GM19193 (cell line): ENCODE data around the gene PTPRJ.

Experiments
- POLR2A ChIP-seq: IDR thresholded peaks from 4 replicates; pipeline ENCODE4 v1.6.1; 2011; ENCODE audit not compliant: insufficient read depth, insufficient read length; ENCODE audit errors: extremely low read depth

Gene PTPRJ

GRCh38 chr11:48079596-48079995, 99.2 kb downstream of the PTPRJ start:
- no peak for TF ChIP-seq POLR2A

DNA sequence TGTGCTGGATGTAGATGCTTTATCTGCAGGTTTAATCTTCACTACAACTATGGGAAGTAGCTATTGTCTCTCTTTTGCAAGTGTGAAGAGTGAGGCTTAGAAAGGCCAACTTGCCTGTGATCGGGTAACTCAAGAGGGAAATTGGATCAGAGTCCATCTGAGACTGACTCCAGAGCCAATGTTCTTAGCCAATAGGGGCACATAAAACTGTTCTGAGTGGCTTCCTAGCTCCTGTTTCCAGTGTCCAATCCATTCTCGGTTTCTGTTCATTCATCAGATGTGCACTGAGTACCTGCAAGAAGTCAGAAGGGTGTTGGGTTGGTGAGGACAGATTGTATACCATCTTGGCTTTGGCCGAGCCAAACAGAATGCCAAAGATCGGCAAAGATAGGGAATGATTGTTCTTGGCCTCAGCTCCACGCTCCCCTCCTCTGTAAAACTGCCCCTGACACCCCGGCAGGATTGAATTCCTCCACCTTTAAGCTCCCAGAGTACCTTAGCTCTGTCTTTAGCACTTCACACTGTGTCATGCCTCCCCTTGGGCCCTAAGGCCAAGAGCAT, 100.0 kb downstream of the PTPRJ start:
- no peak for TF ChIP-seq POLR2A

DNA sequence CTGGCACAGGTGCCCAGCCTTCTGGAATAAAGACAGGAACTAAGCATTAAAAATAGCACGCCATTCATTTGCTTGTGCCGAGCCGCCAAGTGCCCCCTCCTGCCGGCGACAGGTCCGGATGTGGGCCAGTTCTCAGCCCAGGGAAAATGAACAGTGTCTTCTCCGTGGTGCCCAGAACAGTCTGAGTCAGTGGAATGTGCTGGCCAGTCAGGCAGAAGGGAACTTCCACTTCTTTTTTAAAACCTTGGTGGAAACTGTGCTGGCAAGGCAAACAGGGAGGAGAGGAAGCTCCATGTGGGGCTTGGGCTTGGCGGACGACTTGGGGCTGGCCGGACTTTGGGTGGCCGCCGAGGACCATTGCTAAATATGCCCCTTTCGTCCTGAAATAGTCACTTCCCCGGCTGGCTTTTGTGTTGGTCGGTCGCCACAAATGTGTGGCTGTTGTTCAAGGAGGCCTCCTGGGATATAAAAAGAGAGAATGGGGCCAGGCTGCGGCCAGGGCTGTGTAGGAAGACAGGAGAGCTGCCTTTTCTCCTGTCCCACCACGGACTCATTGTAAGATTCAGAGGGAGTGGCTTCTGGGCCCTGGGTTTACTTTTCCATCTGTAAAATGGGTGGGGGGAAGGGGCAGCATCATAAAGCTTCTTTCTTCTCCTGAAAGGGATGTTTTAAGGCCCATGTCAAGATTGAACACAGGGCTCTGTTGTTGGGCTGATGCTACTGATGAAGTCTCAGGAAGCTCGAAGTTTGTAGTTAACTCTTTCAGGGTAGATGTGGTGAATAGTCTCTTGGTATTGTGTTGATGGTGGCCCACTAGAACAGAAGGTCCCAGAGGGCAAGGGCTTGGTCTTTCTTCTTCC, 101.0 kb downstream of the PTPRJ start:
- TF ChIP-seq POLR2A = no peak

DNA sequence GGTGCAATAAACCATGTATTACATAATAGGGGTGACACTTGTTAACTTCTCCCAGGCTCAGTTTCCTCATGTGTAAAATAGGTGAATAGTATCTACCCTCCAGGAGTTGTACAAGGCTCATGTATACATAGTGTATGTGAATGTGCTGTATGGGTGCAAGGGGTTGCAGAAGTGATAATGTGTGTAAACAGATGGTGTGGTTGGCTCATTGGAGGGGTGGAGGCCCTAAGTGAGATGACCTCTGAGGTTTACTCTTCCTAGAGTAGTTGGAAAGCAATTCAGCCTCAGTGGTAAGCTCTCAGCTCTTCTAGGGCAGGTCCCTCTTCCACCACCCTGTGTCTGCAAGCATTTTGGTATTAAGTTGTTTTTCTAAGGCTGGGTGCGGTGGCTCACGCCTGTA, 102.4 kb downstream of the PTPRJ start:
- no peak for TF ChIP-seq POLR2A

GRCh38 chr11:48083421-48083820, 103.1 kb downstream of the PTPRJ start:
- TF ChIP-seq POLR2A = no peak

DNA sequence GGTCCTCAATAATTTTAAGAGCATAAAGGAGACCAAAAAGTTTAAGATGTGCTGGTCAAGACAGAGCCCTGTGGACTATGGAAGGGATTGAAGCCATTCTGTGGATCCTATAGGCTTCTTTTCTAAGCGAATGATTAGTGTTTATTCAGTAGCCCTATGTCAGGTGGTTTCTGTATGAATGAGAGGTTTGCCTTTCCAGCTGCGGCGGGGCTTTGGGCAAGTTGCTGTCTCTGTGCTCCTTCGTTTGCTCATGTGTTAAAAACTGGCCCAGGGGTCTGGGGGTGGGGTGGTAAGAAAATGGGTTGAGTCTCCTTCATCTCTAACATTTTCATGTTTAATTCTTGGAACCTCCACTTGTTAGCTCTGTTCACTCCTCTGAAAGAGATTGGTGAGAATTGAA, 105.3 kb downstream of the PTPRJ start:
- TF ChIP-seq POLR2A = no peak

- no peak for TF ChIP-seq POLR2A
These were observed 107.1 kb downstream of the PTPRJ start for GRCh38 chr11:48087422-48087821.

- TF ChIP-seq POLR2A = no peak
These were observed 107.8 kb downstream of the PTPRJ start for GRCh38 chr11:48087974-48088681.

- TF ChIP-seq POLR2A = no peak
These were observed 108.3 kb downstream of the PTPRJ start for GRCh38 chr11:48088682-48089050.

GRCh38 chr11:48090174-48090573, 109.8 kb downstream of the PTPRJ start:
- no peak for TF ChIP-seq POLR2A

DNA sequence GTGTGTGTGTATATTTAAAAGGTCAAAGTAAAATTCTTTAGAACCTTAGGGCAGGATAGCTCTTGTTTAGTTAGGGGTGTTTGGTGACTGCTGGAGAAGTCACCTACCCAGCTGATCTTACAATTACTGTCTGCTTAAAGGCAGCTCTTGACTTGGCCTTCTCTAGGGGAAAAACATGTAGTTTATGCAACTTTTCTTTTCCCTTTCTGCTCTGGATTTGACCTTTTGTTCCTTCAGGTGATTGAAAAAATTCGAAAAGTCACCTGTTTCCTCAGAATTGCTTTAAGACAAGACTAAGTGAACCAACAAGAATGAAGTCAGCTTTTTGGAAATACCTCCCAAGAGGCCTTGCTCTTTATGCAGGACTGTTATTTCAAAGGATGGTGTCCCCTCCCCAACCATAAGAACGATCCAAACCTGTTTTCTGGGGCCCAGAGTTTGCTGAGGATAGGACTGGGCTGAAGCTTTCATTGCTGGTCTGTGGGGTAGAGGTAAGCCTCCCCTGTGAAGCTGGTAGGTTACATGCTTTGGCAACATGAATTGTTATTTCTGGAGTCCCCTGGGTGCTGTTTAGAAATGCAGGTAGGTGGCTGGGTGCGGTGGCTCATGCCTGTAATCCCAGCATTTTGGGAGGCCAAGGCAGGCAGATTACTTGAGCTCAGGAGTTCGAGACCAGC, 111.2 kb downstream of the PTPRJ start:
- TF ChIP-seq POLR2A = no peak

- TF ChIP-seq POLR2A = no peak
These were observed 113.0 kb downstream of the PTPRJ start for GRCh38 chr11:48093323-48093722.

GRCh38 chr11:48093795-48094642, 113.7 kb downstream of the PTPRJ start:
- TF ChIP-seq POLR2A = no peak

DNA sequence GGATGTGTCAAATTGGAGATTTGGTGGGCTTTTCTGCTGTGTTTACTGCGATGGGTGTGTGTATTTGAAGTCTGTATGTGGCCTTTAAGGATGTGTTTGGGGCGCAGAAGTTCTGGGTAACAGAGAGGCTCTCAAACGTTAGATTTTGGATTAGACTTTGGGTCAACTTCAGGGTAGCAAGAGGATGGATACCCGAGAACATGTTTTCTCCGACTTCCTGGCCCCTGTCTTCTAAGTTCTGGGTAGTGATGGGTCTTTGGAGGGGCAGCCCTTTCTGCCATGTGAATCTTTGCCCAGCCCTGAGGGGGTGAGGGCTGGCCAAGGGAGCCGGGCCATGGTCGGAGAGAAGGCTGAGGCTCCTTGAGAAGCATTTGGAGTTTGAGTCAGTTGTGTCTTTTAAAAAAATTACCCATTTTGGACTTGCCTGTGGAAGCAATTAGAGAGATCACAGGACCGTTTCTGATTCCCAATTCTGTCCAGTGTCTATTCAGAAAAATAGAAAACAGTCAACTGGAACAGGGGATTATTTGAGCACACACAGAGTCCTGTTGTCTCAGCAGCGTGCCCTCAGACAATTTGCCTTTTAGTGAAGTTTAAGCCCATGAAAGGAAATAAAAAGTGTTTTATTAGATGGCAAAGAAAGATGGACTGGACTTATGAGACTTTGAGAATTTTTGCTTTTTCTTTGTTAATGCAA, 114.4 kb downstream of the PTPRJ start:
- no peak for TF ChIP-seq POLR2A

- TF ChIP-seq POLR2A = no peak
These were observed 115.6 kb downstream of the PTPRJ start for GRCh38 chr11:48095779-48096470.
